ENCODE measurements around the gene ACR. TPM values are rescaled to one million over a fixed set of nuclear protein-coding genes. Genes with fewer than 3 reads are reported as not detected.

Gene ACR
- total RNA-seq, 2 experiments from 2014 or later = not detected

DNA sequence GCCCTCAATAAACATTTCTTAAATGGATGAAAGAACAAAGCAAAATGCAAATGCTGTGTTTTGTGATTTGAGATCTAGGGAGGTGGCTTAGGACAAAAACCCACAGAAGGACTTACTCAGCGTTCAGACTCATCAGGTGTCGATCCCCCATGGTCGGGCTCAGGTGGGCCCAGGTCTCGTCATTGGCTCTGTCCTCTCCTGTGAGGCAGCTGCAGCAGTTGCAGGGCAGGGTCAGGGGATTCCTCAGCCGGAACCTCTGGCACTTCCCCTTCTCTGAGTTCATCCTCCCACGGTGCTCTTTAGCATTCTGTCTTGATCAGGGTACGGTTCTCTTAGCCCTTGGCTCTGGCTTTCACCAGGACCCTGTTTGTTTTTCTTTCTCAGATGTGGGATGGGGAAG lies 14.0 kb upstream of the ACR start:
- Mint-ChIP-seq H3K9me3 (ENCODE audit: insufficient read depth) (no peaks in the 10 kb centered on the region), H3K4me3 (no peak overlapping the region), H3K27me3 (ENCODE audit: low read depth) (no peaks in the 10 kb centered on the region), H3K27ac (no peak overlapping the region), H3K36me3 (ENCODE audit: low read depth) (no peaks in the 10 kb centered on the region), H3K4me1 (ENCODE audit: low read depth) (no peaks in the 10 kb centered on the region)
- ChIA-PET CTCF (no interaction called here), POLR2A (no interaction called here)
- ATAC-seq (no peak), DNase-seq (no peak)

DNA sequence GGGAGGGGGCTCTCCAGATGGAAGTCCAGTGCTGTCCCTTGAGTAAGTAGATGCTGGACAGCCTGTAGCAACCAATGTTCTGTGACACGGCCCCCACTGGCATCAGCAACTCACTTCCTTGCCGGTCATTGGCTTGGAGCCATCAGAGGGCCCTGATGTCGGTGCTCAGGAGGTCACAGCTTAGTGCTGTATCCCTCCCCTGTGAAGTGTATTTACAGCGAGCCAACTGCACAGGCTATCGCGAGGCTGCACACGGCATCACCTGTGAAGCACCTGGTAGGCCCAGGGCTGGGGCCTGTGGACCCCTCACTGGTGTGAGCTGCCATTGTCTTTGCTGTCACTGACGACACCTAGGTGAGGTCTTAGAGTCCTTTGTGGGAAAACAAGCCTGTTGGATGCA lies 13.4 kb upstream of the ACR start:
- CTCF ChIA-PET = no interaction called here
- Mint-ChIP-seq H3K27me3 (ENCODE audit: low read depth) (no peaks in the 10 kb centered on the region), H3K4me3 (no peak overlapping the region), H3K27ac (no peak overlapping the region), H3K9me3 (ENCODE audit: insufficient read depth) (no peaks in the 10 kb centered on the region), H3K4me1 (ENCODE audit: low read depth) (no peaks in the 10 kb centered on the region), H3K36me3 (ENCODE audit: low read depth) (no peaks in the 10 kb centered on the region)
- POLR2A ChIA-PET = no interaction called here
- DNase-seq (no peak), ATAC-seq (no peak)

DNA sequence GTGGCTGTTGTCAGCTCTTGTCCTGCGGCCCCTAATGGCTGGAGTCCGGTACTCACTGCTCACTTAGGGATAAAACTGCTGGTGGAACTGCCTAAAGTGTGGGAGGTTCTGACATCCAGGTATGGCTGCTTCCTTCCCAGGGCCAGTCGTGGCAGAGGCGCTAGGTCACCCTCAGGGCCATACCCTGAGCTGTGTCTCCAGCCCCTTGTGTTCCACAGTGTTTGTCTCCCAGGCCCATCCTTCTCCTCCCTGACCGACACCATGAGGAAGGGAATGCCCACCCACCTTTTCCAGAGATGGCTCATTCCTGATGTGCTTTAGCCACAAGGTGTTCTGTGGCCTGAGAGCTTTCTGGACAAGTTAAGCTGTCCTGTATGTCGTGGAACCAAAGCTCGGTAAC lies 12.4 kb upstream of the ACR start:
- no peaks in the 10 kb centered on the region for H3K27me3 Mint-ChIP-seq (ENCODE audit: low read depth)
- CTCF ChIA-PET = no interaction called here
- H3K36me3 Mint-ChIP-seq (ENCODE audit: low read depth) = no peaks in the 10 kb centered on the region
- no peak overlapping the region for H3K27ac Mint-ChIP-seq
- POLR2A ChIA-PET = no interaction called here
- ATAC-seq (no peak), DNase-seq (no peak)
- H3K4me1 Mint-ChIP-seq (ENCODE audit: low read depth) = no peaks in the 10 kb centered on the region
- no peak overlapping the region for H3K4me3 Mint-ChIP-seq
- no peaks in the 10 kb centered on the region for H3K9me3 Mint-ChIP-seq (ENCODE audit: insufficient read depth)

DNA sequence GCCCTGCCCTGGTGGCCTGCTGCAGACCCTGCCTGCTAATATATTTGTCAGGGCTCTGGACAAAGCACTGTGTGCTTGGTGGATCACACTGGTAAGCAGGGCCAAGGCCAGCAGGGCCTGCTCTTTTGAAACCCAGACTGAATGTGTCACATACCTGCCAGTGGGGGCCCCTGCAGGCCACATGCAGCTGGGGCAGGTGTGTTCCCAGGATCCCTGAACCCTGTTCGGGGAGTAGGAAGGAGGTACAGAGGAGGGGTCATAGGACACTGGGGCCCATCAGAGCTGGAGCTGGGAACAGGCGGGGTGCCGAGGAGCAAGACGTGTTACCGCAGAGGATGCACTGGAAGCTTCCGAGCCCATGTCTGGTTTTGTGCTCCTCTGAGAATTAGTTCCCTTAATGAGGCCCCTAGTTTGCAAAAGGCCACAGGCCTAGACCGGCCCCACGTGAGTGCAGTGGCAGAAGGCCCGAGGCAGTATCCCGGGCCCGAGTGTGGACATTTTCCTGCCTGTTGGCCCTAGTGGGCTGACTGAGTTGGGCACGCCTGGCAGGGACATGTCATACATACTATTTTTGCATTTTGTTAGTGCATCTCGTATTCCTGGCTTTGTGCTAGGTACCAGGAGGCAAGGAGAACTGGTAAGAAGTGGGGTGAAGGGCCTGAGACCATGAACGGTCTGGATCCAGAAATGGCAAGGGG lies 11.2 kb upstream of the ACR start:
- ATAC-seq = no peak
- Mint-ChIP-seq H3K27me3 (ENCODE audit: low read depth) (no peaks in the 10 kb centered on the region), H3K36me3 (ENCODE audit: low read depth) (no peaks in the 10 kb centered on the region), H3K4me3 (no peak overlapping the region), H3K4me1 (ENCODE audit: low read depth) (no peaks in the 10 kb centered on the region), H3K27ac (no peak overlapping the region), H3K9me3 (ENCODE audit: insufficient read depth) (no peaks in the 10 kb centered on the region)
- no peak for DNase-seq
- ChIA-PET CTCF (no interaction called here), POLR2A (no interaction called here)

DNA sequence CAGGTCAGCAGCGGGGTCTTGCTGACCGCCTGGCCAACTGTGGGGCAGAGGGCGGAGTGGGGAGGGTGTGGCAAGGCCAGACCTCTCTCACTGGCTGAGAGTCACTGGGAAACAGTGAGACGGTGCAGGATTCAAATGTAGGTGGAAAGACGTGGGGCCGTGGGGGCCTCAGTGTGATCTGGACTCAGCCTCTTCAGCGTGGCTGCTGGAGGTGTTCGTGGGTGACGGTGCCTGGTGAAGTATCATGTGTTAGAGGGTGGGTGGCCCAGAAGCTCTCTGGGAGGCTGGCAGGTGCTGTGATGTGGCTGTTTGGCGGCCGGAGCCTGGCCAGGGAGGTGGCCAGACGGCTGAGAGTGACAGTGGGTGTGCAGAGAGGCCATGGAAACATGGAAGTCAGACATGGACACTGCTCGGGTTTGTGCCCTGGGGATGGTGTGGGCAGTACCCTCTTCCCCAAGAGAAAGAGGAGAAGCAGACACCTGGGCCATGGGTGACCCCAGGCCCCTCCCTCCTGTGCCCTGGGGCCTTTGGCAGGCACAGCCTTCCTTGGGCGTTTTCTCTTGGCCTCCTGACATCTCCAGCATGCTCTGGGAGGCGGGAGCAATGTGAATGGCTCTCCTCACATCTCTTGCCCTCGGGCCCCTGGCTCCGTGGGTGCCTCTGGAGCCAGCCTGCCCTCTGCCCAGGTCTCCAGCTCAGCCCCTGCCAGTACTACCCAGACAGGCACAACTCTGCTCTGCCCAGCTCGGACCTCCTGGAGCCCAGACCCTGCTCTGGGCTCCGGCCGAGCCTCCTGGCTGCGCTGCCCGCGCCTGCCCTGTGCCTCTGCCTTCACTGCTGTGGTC lies 10.1 kb upstream of the ACR start:
- DNase-seq (no peak), ATAC-seq (no peak)
- Mint-ChIP-seq H3K4me3 (no peak overlapping the region), H3K27me3 (ENCODE audit: low read depth) (no peaks in the 10 kb centered on the region), H3K36me3 (ENCODE audit: low read depth) (no peaks in the 10 kb centered on the region), H3K9me3 (ENCODE audit: insufficient read depth) (no peaks in the 10 kb centered on the region), H3K27ac (no peak overlapping the region), H3K4me1 (ENCODE audit: low read depth) (no peaks in the 10 kb centered on the region)
- POLR2A ChIA-PET = no interaction called here
- CTCF ChIA-PET = no interaction called here

DNA sequence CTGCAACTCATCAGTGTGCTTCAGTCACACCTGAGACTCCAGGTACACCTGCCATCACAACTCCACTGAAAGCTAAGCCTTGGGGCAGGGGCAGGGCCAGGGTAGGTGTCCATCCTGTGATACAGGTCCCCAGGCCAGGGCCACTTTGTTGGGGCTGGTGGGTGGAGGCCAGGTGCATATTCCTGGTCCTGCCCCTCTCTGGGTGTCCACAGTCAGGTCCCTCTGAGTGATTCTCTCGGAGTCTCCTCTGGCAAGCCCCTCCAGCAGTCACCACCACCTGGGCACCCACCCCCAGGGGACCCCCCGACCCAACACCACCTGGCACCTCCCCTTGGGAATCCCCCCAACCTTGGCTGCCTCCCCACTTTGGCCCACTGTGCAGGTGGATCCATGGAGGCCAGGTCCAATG lies 9.5 kb upstream of the ACR start:
- no peaks in the 10 kb centered on the region for H3K36me3 Mint-ChIP-seq (ENCODE audit: low read depth)
- no peaks in the 10 kb centered on the region for H3K4me1 Mint-ChIP-seq (ENCODE audit: low read depth)
- POLR2A ChIA-PET = no interaction called here
- CTCF ChIA-PET = no interaction called here
- H3K27ac Mint-ChIP-seq = no peak overlapping the region
- no peak for ATAC-seq
- H3K4me3 Mint-ChIP-seq = no peak overlapping the region
- DNase-seq = no peak
- H3K9me3 Mint-ChIP-seq (ENCODE audit: insufficient read depth) = no peaks in the 10 kb centered on the region
- H3K27me3 Mint-ChIP-seq (ENCODE audit: low read depth) = no peaks in the 10 kb centered on the region

DNA sequence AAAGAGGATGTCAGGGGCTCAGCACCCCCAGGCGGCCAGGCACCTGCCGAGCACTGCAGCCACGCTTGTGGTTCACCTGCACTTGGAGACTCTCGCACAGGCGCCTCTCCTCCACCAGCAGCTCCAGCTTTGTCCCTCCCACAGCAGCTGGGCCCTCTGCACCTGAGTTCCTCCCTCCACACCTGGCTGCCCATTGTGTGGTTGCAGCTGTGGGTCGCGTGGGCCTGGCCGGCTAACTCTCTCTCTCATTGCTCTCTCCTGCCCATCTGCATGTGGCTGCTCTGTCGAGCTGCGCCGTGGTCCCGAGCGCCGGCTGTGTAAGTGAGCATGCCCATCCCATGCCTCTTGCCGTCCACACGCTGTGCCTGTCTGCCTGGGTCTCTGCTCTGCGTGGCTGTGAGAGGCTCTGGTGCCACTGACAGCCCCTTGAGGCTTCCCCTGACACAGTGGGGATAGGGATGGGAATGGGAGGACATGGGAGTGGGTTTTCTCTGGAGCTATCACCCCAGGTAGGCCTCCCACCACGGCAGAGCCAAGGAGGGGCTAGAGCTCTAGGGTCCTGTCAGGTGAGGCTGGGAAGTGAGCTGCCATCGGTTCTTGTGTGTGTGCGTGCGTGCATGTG lies 8.5 kb upstream of the ACR start:
- no peaks in the 10 kb centered on the region for H3K9me3 Mint-ChIP-seq (ENCODE audit: insufficient read depth)
- ATAC-seq (no peak), DNase-seq (no peak)
- peak overlapping the region; percentile 11 for H3K27ac Mint-ChIP-seq
- H3K4me3 Mint-ChIP-seq = no peak overlapping the region
- ChIA-PET POLR2A (no interaction called here), CTCF (no interaction called here)
- no peaks in the 10 kb centered on the region for H3K27me3 Mint-ChIP-seq (ENCODE audit: low read depth)
- H3K4me1 Mint-ChIP-seq (ENCODE audit: low read depth) = no peaks in the 10 kb centered on the region
- no peaks in the 10 kb centered on the region for H3K36me3 Mint-ChIP-seq (ENCODE audit: low read depth)

DNA sequence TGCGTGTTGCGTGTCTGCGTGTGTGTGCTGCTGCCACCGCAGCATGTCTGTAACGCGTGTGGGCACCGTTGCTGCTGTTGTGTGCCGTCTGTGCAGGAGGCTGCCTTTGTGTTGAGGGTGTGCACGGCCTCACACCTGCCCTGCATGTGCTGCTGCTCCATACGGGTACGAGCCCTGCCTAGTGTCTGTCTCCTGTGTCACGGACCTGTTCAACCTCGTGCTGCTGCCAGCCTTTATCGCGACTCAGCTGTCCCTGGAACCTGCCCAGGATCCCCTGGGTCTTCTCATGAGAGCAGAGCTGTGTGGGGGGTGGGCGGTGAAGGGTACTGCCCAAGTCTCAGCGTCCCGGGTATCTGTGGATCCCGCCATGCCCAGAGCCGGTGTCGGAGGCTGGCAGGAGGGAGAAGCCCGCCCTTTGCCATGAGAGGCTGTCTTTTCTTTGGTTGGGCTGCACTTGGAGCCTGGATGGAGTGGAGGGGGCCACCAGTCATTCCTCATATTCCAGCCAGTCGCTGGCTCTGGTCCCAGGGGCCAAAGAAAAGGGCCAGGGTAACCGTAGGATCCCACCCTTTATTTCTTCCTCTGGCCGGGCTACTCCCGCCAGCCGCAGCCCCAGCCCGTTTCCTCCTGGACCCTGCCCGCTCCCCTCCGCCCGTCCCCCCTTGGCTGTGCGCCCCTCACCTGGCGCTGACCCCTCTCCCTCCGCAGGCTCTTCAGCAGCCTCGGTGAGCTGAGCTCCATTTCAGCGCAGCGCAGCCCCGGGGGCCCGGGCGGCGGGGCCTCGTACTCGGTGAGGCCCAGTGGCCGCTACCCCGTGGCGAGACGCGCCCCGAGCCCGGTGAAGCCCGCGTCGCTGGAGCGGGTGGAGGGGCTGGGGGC lies 7.8 kb upstream of the ACR start:
- no peak for DNase-seq
- H3K36me3 Mint-ChIP-seq (ENCODE audit: low read depth) = no peaks in the 10 kb centered on the region
- no peaks in the 10 kb centered on the region for H3K4me1 Mint-ChIP-seq (ENCODE audit: low read depth)
- no peaks in the 10 kb centered on the region for H3K9me3 Mint-ChIP-seq (ENCODE audit: insufficient read depth)
- ChIA-PET POLR2A (no interaction called here), CTCF (no interaction called here)
- no peak overlapping the region for H3K4me3 Mint-ChIP-seq
- no peak overlapping the region for H3K27ac Mint-ChIP-seq
- no peak for ATAC-seq
- no peaks in the 10 kb centered on the region for H3K27me3 Mint-ChIP-seq (ENCODE audit: low read depth)

DNA sequence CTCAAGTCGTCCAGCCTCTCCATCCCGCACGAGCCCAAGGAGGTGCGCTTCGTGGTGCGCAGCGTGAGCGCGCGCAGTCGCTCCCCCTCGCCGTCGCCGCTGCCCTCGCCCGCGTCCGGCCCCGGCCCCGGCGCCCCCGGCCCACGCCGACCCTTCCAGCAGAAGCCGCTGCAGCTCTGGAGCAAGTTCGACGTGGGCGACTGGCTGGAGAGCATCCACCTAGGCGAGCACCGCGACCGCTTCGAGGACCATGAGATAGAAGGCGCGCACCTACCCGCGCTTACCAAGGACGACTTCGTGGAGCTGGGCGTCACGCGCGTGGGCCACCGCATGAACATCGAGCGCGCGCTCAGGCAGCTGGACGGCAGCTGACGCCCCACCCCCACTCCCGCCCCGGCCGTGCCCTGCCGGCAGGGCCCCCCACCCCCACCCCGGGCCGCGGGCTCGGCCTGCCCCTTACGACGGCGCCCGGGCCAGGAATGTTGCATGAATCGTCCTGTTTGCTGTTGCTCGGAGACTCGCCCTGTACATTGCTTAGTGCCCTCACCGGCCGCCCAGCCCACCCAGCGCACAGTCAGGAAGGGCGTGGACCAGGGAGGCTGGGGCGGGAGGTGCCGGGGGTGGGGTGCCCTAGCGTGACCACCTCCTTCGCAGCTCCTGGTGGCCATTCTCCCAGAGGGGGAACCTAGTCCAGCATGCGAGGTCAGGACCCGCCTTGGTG lies 6.9 kb upstream of the ACR start:
- no peak for DNase-seq
- no peaks in the 10 kb centered on the region for H3K9me3 Mint-ChIP-seq (ENCODE audit: insufficient read depth)
- ChIA-PET POLR2A (no interaction called here), CTCF (interaction anchor here (1.1 kb wide), 1 partner anchor 26 kb away, joined by 3 read pairs; no protein-coding TSS in a partner anchor)
- ATAC-seq = no peak
- no peaks in the 10 kb centered on the region for H3K27me3 Mint-ChIP-seq (ENCODE audit: low read depth)
- no peak overlapping the region for H3K4me3 Mint-ChIP-seq
- no peak overlapping the region for H3K27ac Mint-ChIP-seq
- no peaks in the 10 kb centered on the region for H3K4me1 Mint-ChIP-seq (ENCODE audit: low read depth)
- H3K36me3 Mint-ChIP-seq (ENCODE audit: low read depth) = no peaks in the 10 kb centered on the region

DNA sequence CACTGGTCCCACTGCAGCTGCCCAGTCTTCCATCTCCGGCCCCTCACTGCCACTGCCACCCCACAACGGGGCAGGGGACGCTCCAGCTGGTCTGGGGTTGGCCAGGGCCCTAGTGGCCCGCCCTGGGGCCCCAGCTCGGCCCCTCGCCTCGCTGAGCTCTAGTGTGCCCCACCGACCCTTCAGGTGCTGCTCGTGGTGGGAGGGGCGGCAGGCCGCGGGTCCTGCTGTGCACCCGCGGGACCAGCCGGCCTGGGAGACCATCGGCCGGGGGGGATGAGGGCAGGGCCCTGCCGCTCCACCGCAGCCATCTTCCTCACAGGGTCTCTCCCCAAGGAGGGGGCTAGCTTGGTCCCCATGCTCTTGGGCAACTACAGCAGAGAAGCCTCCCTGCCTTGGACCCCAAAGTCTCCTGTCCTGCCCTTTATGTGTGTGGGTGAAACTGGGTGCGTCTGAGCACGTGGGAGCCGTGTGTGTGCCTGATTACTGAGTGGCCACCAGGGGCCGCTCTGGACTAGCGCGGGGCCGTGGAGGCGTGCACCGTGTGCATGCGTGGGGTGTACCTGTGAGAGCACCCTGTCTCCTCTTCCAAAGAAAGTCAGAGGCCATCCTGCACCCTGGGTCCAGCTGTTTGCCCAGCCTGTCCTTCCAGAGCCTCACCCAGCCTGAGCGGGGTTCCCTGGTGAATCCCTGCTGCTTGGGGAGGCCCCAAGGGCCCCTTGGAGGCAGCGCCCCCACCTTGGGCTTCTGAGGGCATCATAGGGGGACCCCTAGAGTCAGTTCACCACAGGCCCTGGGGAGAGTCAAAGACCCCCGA lies 6.0 kb upstream of the ACR start:
- H3K36me3 Mint-ChIP-seq (ENCODE audit: low read depth) = no peaks in the 10 kb centered on the region
- H3K9me3 Mint-ChIP-seq (ENCODE audit: insufficient read depth) = no peaks in the 10 kb centered on the region
- H3K4me3 Mint-ChIP-seq = no peak overlapping the region
- ATAC-seq (peak; percentile 80), DNase-seq (peak; percentile 56)
- CTCF ChIA-PET = interaction anchor here (0.7 to 1.1 kb wide), 2 partner anchors 18 to 25 kb away, joined by 3 read pairs; no protein-coding TSS in a partner anchor
- no peaks in the 10 kb centered on the region for H3K27me3 Mint-ChIP-seq (ENCODE audit: low read depth)
- H3K4me1 Mint-ChIP-seq (ENCODE audit: low read depth) = no peaks in the 10 kb centered on the region
- POLR2A ChIA-PET = no interaction called here
- no peak overlapping the region for H3K27ac Mint-ChIP-seq

DNA sequence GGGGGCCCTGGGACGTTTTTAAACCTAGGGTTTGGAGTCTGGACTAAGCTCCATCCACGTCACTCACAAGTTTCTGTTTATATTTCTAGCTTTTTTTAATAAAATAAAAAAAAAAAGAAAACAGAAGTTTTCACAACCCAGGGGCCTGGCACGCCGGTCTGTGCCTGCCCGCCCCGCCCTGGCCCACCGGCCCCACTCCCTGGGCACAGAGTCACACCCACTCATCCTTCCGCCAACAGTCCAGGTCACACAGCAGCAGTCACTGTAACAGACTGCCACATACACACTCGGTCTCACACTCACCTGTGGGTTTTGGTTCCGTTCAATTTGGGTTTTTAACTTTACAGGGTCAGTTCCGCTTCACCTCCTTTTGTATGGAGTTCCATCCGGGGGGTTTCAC lies 5.3 kb upstream of the ACR start:
- no peak overlapping the region for H3K4me3 Mint-ChIP-seq
- H3K4me1 Mint-ChIP-seq (ENCODE audit: low read depth) = no peaks in the 10 kb centered on the region
- no peaks in the 10 kb centered on the region for H3K9me3 Mint-ChIP-seq (ENCODE audit: insufficient read depth)
- H3K36me3 Mint-ChIP-seq (ENCODE audit: low read depth) = no peaks in the 10 kb centered on the region
- no peak overlapping the region for H3K27ac Mint-ChIP-seq
- ATAC-seq = no peak
- H3K27me3 Mint-ChIP-seq (ENCODE audit: low read depth) = no peaks in the 10 kb centered on the region
- no peak for DNase-seq
- ChIA-PET POLR2A (no interaction called here), CTCF (interaction anchor here (0.7 kb wide), 1 partner anchor 18 kb away, joined by 3 read pairs; no protein-coding TSS in a partner anchor)
